ENCODE data around the gene PARD3B.

The PARD3B gene

DNA sequence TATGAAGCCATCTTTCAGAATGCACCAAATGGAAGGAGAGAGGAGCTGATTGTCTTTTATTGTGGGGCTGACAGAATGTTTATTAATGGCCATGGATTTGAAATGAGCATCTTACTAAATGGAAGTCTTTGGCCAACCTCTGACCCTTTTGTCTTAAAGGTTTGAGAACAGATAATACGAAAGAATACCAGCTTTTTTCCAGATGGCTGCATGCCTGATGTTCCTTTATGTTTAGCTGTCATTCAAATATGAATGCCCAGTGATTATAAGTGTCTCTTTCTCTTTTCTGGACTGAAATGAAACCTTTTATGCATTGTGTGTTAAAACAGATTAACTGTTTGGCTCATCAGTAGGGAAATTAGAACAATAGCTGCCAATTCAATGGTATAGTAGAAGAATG, 46.0 kb downstream of the PARD3B start:
- DNase-seq = no peak

DNA sequence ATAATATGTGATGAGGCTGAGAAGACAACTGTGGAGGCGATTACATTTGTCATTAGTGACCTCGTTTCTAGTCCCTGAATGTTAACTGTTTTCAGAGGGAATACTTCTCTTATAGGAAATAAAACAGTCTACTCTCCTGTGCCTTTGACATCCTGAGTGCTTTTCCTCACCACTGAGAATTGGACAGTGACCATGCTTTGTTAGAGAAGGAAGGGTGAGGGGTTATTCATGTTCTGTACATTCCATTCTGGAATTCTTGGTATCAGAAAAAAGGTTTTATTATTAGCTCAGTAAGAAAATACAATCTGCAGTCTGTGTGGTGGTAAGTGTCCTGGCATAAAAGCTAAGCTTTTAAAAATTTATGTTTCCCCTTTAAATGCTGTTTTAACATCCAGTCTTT, 58.8 kb downstream of the PARD3B start:
- DNase-seq = peak; percentile 19

DNA sequence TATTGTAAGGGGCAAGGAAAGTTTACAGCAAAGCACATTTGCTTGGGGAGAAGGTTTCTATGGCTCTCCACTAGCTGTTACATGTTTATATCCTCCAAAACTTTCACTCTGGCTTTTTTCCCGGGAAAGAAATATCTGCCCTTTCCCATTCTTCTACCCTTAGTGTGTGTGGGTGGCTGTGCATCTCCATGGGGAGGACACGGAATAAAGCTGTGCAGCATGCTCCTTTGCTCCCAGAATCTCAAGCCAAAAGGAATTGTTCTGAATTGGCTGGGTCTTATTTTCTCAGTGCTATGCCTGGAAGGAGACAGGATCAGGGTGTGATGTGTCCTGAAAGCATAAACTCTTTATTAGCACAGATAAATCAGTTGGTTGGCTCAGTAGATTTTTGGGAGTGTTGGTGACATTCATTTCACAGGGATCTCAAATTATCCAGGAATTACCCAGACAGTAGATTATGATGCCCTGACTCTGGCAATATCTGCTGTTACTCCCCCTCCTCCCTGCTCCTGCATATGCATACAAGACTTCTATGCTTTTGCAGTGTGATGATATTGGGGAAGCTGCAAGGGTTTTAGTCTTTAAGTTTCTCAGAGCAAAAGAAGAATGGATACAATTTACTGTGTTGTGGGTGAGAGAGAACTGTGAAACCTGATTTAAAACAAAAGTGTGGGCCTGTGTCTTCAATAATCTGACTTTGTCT, 63.1 kb downstream of the PARD3B start:
- peak; percentile 24 for DNase-seq

DNA sequence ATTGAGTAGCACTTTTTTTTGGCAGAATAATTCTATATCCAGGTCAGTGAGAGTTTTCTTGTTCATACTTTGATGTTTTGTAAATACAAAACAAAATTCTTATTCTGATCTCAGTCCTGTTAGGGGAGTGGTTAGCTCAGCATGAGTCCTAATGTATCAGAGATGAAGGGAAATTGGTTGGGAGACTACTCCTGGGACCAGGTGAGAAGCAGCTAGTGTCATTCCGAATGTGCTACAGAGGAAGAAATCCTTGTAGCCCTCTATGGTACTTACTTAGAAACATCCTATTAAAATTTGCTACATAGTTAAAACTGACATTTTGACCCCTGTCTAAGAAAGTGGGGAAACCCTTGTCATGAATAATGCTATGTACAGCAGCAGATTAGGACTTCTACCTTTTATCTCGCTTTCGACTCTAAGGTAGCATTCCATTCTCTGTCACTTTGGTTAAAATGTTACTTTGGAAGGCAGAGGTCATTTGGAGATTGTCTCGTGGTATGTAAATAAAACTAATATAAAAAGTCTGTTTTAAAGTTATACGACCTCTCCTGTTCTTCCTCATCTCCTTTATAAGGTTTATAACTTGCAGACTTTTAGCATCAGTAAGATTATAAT, 65.8 kb downstream of the PARD3B start:
- no peak for DNase-seq

DNA sequence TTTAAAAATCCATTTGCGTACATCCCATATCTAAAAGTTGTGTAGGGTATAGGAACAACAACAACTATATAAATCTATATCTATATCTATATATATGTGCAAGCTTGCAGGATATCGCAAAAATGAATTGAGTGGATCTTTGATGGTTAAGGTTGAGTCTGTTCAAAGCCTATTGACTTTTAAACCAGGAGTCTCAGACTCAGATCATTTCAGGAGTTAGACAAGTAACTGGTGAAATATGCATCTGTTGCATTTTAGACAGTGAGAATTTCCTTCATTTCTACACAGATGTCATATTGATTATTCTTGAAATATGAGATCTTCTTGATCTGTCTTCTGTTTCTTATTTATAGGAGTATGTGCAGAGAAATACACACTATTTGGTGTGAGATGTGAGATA, 66.5 kb downstream of the PARD3B start:
- no peak for DNase-seq

DNA sequence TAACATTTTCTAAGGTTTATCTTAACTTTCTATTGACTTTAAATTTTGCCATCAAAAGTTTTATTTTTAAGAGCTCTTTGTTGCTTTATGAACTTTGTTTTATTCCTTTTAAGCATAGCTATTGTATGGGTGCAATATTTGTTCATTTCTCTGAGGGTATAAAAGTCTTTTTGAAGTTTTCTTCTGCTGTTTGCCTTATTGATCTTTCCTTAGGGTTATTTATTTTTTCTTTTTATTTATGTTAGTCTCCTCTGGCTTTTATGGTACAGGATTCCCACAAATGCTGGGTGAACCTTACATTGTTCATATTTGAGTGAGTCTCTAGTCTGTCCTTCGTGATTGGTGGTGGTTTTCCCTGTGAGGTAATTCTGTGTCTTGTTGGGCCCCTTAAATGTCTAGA, 68.4 kb downstream of the PARD3B start:
- DNase-seq = no peak

DNA sequence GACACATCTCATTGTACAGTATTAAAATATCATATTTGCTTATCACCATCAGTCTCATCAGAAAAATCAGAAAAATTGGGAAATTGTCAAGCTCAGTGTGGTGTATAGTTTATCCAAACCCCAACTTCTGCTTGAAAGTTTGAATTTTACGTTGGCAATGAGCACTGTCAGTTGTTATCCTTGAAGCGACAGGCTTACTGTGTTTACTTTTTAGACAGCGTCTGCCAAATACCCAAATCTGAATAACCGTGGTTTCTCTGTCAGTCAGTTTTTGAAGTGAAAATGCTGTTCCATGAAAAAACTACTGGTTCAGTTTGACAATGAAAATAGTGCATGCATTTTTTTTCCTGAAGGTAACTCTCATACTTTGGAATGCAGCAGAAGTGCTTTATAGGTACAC, 70.2 kb downstream of the PARD3B start:
- no peak for DNase-seq

DNA sequence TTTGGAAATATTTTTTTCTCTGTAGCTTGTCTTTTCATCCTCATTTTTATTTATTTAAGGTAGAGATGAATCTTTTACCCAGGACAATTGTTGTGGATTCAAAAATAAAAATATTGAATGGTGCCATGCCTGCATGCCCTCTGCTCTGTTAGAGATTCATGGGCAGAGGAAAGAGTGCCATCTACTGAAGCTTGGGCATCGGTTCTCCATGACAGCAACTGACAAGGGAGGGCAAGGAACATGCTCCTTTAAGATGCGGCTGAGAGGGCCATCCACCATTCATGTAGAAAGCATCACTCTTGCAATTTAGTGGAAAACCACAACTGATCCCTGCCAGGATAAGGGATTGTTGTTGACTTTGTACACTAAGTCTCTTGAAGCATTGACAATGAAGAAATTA, 79.9 kb downstream of the PARD3B start:
- DNase-seq = peak; percentile 8

DNA sequence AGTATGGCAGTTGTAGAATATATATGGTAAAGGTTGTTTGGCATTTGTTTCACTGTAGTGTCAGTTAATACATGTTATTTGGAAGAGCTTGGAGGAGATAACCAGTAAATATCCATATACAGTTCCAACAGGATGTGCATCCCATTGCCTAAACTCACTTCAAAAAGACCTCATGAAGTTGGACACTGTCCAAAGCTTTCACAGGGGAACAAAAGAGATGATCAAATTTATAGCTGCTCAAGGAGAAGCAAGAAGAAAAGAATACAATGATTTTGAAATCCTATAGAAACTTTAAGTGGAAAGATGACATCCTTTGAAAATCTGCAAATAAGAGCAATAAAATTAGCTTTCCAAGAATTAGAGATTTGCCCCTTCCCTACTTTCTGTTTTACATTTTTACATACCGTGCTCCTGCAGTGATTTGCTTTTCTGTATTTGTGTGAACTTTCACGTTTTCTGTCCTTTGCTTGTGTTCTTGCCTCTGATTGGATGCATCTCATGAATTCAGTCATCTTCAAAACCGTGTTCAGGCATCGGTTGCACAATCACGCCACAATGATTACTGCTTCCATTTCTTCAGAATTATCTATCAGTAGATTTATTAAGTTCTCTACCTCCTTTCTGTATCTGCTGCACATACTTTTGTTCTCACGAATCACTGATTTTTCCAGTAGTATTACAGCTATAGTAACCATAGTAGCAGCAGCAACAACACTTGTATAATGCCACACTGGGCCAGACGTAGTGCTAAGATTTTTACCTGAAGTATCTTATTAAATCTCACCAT, 83.8 kb downstream of the PARD3B start:
- DNase-seq = peak; percentile 48

DNA sequence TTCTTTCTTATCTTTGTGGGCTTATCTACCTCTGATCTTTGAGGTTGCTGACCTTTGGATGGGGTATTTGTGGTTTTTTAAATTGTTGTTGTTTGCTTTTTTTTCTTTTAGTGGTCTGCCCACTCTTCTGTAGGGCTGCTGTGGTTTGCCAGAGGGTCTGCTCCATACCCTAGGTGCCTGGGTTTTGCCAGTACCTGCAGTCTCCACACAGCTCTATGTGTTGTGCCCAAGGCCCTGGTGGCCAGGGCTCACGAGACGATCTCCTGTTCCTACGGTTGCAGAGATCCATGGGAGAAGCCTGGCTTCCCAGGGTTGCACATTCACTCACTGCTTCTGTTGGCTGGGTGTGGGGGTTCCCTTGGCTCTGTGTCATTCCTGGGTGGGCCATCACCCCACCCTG, 87.1 kb downstream of the PARD3B start:
- no peak for DNase-seq

DNA sequence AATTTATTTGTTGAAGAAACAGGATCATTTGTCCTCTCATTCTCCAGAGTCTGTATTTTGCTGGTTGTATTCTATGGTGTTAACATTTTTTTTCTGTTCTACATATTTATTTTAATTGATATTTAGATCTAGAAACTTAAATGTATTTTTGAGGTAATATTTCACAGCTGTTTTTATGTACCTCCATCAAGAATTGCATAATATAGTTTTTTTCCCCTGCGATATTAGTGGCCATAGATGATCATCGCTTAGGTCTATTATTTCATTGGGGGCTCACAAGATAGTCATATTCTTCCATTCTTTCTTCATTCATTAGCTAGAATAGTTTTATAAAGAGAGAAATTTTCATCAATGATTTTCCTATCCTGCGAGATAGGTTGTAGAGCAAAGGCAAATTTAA, 89.3 kb downstream of the PARD3B start:
- DNase-seq = no peak

DNA sequence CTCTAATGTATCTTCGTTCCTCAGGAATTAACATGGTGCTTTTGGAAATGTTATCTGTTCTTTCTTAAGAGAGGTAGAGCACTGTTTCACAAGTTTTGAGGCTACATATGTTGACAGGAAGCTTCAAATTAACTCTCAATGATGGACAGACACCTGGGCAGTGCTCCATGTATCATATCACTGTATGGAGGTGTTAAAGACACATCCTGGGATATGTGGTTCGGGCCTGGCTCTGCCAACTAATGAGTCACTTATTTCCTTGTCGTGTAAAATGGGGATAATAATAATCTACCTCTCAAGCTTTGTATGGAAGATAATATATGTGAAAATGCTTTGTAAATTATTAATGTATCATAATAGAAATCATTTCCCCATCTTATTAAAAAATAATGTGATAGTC, 90.2 kb downstream of the PARD3B start:
- DNase-seq = no peak

DNA sequence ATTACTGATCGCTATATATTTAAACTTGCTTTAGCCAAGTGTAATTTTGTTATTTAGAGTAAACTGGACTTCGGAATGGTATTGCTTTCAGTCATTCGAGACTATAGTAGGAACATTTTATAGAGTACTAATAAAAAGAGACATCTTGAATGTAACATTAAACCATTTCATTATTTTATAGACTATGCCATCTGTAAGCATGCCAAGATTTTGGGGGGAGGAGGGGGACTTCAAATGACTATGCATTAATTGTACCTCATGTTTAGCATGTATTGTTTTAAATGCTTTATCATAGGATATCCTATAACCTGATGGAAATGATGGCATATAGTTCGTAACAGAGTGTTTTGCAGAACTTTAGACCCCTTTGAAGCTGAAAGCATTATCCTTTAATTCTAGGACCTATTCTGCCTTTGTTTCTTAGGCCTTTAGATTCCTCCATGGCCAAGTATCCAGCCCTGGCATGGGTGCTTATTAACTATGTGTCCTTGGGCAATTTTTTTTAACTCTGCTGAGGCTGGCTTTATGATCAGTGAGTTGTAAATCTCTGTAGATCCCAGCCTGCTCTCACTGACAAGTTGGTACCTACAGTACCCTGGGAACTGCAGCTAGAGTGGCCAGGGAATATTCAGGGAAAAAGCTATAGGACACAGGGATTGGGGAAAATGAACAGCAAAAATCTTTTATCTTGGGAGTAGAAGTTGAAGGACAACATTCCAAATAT, 93.4 kb downstream of the PARD3B start:
- no peak for DNase-seq

DNA sequence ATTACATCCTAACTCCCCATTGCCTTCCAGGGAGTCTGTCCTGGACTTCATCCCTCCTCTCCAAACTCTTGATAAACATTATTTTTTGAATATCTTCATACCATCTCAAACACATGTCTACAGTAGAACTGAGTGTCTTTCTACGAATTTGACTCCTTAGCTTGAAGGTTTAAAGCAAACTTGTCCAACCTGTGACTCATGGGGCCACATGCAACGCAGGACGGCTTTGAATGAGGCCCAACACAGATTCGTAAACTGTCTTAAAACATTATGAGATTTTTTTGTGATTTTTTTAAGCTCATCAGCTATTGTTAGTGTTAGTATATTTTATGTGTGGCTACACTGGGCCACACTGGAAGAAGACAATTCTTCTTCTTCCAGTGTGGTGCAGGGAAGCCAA, 98.1 kb downstream of the PARD3B start:
- no peak for DNase-seq

DNA sequence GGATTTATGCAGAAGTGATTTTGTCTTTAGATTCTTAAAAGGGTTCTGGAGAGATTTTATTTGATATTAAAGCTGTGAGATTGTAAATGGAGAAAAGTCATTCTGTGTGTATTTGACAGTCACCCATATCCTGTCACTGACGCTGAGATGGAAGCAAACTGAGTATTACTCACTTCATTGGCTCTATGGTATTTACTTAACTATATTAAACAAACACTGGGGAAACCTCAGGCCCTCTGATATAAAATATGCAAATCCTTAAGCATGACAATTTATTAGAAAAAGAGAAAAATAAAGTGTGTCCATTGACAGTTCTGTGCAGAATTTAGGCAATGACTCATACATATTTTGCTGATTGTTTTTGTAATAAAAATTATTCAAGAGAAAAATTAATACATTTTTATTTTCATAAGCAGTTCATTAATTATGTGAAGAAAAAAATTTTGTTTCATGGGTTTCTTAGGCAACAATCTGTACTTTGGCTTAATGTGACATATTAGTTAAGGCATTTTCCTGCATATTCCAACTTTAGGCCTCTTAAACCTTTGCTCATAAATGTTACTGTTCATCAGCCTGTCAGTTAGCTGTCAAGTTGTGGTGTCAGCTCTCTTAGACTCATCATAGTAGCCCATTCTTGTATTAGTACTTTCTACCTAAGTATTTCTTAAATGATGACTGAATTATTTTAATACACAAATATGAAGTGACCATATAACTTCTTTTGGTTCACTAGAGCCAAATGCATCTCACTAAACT, 99.9 kb downstream of the PARD3B start:
- peak; percentile 35 for DNase-seq

DNA sequence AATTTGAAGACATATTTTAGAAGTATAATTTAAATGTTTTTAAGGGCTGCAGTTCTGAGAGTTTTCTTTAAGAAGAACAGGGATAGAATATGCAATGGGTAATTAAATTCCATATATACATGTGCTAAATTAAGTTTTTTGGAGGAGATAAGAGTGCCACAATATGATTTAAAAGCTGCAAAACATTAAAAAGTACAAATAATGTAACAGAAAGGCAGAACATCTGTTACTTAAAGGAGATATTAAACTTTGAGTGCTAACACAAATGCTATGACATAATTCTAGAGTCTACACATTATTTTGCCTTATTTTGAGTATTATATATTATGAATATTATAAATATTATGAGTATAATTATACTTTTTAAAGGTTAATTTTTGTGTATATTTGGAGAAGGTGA, 102.4 kb downstream of the PARD3B start:
- no peak for DNase-seq

DNA sequence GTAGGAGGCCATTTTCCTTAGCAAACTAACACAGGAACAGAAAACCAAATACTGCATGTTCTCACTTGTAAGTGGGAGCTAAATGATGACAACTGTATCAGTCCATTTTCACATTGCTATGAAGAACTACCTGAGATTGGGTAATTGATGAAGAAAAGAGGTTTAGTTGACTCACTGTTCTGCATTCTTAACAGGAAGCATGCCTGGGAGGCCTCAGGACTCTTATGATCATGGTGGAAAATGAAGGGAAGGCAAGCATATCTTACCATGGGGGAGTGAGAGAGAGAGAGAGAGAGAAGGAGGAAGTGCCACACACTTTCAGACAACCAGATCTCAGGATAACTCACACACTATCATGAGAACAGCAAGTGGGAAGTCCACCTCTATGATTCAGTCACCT, 105.3 kb downstream of the PARD3B start:
- DNase-seq = no peak

DNA sequence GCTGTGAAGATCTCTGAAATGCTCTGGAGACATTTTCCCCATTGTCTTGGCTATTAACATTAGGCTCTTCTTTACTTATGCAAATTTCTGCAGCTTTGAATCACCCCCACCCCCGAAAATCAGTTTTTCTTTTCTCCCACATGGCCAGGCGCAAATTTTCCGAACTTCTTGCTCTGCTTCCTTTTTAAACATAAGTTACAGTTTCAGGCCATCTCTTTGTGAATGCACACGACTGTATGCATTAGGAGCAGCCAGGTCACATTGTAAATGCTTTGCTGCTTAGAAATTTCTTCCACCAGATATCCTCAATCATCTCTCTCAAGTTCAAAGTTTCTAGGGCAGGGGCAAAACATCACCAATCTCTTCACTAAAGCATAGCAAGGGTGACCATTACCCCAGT, 106.8 kb downstream of the PARD3B start:
- DNase-seq = no peak

DNA sequence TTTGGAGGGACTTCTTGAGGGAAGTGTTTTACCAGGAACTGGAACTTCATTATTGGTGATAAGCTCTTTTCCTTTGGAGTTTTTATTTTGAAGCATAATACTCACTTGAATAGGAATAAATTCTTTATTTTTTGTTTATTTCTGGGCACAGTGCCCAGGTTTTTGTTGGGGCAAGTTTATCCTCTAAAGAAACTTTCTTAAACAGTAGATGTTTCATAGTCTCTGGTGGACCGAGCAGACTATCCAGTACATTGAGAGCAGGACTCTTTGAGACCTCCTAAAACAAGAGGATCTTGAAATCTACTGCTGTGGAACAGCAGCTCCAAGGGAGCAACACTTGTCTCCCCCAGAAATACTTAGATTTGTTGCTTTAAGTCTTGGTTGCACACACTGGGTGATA, 109.4 kb downstream of the PARD3B start:
- no peak for DNase-seq

DNA sequence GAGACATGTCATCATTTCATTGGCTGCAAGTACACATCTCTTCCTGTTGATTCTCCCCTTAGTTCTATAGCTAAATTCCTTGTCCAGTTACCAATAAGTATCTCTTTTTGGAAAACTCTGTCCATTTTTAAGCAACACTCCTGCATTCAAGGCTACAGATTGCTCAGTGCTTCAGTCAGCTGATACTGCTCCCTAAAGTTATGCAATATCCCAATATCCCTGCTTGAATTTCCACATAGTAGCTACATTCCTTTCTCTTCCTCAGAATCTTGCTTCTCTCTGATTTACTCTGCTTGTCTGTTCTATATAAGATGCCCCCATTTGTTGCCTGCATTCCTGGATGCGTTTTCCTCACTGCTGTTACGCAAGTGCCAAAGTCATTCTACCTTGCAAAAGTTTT, 109.8 kb downstream of the PARD3B start:
- DNase-seq = peak; percentile 71

DNA sequence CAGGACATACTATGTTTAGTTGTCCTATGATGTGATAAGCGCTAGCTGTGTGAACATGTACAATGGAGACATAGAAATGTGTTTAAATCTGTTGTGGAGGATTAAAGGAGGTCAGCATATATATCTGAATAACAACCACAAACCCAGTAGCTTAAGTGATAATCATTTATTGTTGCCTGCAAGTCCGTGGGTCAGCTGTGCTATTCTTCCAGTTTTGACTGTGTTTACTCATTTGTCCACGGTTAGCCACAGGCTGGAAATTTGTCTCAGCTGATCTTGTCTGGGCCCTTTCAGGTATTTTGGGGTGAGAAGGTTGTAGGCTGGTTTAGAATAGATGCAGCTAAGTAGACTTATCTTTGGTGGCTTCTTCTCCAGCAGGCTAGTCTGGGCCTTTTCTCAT, 110.4 kb downstream of the PARD3B start:
- no peak for DNase-seq

DNA sequence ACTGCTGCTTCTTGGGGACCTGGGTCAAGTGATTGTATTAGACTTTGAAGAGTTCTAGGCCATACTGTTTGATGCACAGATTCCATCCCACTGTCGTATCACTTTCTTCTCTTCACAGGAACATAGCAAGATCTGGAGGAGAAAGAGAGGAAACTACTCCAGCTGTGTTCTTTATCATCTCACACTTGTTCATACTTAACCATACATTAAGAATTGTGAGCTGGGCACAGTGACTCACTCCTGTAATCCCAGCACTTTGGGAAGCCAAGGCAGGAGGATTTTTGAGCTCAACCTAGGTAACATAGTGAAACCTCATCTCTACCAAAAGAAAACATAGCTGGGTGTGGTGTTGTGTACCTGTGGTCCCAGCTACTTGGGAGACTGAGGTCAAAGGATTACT, 111.7 kb downstream of the PARD3B start:
- no peak for DNase-seq

DNA sequence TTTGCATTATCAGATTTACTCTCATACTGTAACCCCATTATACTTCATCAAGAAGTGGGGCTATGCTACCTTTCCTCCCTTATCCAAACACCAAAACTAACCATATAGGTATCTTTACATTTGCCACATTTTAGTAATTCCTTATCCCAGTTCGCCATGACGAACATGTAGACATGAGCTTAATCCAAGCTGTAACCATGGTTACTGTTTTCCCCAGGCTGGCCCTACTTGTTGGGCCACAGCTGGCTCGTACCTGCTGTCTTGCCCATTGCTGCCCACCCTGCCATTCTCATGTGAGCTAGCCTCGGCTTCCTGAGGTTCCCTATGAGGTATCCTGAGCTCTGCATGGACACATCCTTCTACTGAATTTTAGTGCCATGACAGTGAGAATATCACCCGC, 117.7 kb downstream of the PARD3B start:
- DNase-seq = no peak

All from fibroblast of skin of right quadriceps (primary cell).